Progenitor cell of endocrine pancreas (in vitro differentiated cells): ENCODE data around the gene PIR. TPM values are rescaled to one million over a fixed set of nuclear protein-coding genes. Genes with fewer than 3 reads are reported as not detected.

ENCODE experiments used
- DNase-seq: peaks from one replicate; pipeline ENCODE4 v3.0.0; 2021; ENCODE audit warnings: low spot score; ENCODE audit not compliant: unreplicated experiment
- H3K27ac Mint-ChIP-seq: 2 replicates; pipeline ENCODE4 v1.8.0; 2021; ENCODE audit warnings: mild to moderate bottlenecking, moderate library complexity, mixed read lengths
- H3K27me3 Mint-ChIP-seq: 2 replicates; pipeline ENCODE4 v1.8.0; 2021; ENCODE audit warnings: mixed read lengths
- H3K36me3 Mint-ChIP-seq: 2 replicates; pipeline ENCODE4 v1.8.0; 2022; ENCODE audit warnings: mixed read lengths; ENCODE audit not compliant: insufficient read depth
- H3K4me1 Mint-ChIP-seq: 2 replicates; pipeline ENCODE4 v1.8.0; 2021; ENCODE audit warnings: low read depth, mixed read lengths
- H3K4me3 Mint-ChIP-seq: 2 replicates; pipeline ENCODE4 v1.8.0; 2021; ENCODE audit warnings: low read depth, mild to moderate bottlenecking, moderate library complexity, mixed read lengths
- H3K9me3 Mint-ChIP-seq: 2 replicates; pipeline ENCODE4 v1.8.0; 2021; ENCODE audit warnings: low read depth, mixed read lengths
- CTCF ChIP-seq: fragments of 200-600 bp; sonication (generic); IDR thresholded peaks from one replicate; pipeline ENCODE4 v1.5.0; 2021; ENCODE audit warnings: antibody characterized with exemption, mild to moderate bottlenecking; ENCODE audit not compliant: unreplicated experiment
- total RNA-seq: library from RNA; stranded (reverse); gene quantifications from 2 replicates; pipeline ENCODE4 v1.2.1, GENCODE V29; 2021

The PIR gene
- total RNA-seq, 1 donor from 2014 or later = 14.9 TPM

DNA sequence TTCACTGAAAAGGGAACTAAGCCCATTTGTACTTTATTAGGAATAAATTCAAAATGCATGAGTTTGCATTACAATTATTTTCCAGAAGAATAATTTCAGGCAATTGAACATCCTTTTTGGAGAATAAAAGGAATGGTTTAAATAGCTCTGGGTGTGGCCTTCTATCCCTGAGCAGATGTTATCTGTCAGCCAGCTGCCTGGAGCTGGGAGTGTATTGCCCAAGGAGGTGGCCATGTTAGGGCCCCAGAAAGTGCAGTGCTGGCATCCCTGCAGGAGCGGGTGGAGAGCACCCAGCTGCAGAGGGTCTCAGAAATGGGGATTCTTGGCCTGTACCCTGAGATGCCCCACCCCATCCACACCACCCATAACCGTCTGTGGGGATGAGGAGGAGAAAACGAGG is 87.3 kb downstream of the PIR start:
- no peak overlapping the region for H3K27ac Mint-ChIP-seq
- TF ChIP-seq CTCF = no peak
- H3K4me3 Mint-ChIP-seq = no peak overlapping the region
- no peaks in the 10 kb centered on the region for H3K4me1 Mint-ChIP-seq
- H3K9me3 Mint-ChIP-seq = no peaks in the 10 kb centered on the region
- no peak for DNase-seq
- H3K27me3 Mint-ChIP-seq = no peaks in the 10 kb centered on the region
- H3K36me3 Mint-ChIP-seq = peaks cover 1% of the 10 kb centered on the region

DNA sequence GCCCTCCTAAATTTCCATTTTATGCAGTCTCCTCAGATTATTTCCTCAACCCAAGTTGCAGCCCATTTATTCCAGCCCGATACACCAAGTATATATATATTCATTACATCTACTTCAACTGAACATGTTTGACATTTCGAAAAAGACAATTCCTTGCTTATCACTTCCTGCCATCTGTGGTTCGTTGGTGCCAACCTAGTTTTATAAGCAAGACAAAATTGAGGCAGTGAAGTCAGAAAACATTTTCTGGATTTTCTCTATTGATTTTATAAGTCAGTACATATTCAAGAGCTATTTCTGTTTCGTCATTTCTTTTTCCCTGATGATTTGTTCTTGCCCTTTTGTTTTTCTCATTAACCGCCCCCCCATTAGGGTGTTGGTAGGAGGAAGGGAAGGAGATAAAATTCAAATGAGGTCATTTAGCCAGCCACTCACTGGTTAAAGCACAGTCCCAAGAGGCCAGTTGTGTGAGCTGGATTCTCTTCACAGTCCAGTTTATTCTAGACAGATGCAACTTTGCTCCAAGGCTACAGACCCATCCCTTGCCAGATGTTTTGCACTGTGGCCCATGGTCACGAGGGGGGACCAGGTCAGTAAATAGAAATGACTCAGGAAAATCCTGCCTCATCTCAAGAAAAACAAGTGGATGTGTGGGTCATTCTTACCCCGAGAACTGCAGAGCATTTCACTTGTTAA is 88.6 kb downstream of the PIR start:
- no peaks in the 10 kb centered on the region for H3K27me3 Mint-ChIP-seq
- H3K4me3 Mint-ChIP-seq = no peak overlapping the region
- TF ChIP-seq CTCF = no peak
- no peak overlapping the region for H3K27ac Mint-ChIP-seq
- no peak for DNase-seq
- peaks cover 6% of the 10 kb centered on the region for H3K4me1 Mint-ChIP-seq
- peaks cover 5% of the 10 kb centered on the region for H3K9me3 Mint-ChIP-seq
- peaks cover 3% of the 10 kb centered on the region for H3K36me3 Mint-ChIP-seq

DNA sequence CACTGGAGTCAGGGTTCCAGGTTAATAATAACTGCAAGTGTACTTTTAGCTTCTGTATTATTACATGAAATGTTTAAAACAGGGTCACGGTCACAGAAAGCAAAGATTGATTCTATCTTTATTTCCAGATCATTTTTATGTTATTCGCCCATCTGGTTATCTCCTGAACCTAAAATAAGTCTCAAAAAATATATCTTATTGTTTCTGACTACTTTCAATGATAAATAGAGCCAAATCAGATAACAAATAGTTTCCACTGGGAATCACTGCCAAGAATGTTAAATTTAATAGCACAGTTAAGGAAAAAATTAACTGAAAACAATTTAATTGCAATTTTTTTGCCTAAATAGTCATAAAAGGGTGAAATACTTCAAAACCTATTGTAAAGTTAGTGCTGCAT is 91.8 kb downstream of the PIR start:
- peaks cover 6% of the 10 kb centered on the region for H3K4me1 Mint-ChIP-seq
- TF ChIP-seq CTCF = no peak
- peaks cover 2% of the 10 kb centered on the region for H3K36me3 Mint-ChIP-seq
- H3K27me3 Mint-ChIP-seq = no peaks in the 10 kb centered on the region
- DNase-seq = no peak
- no peak overlapping the region for H3K27ac Mint-ChIP-seq
- no peak overlapping the region for H3K4me3 Mint-ChIP-seq
- H3K9me3 Mint-ChIP-seq = peaks cover 8% of the 10 kb centered on the region

DNA sequence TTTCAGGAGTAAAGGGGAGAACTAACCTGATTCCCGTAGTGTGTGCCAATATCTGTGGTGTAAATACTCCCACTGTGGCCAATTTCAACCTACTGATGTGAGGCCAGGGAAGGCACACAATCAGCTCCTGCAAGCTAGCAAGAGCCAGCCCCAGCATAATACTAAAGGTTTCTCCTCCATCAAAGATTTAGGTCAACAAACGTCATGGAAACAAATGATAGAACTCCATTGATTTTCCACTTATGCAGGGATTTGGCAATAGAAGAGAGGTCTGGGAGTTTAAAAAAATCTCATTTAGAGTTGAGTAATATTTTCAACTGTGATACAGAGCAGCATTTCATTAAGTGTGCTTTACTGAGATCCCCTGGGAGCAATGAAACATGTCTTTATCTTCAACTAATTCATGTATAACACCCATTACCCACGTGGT is 93.2 kb downstream of the PIR start:
- Mint-ChIP-seq H3K4me3 (no peak overlapping the region), H3K36me3 (peaks cover 2% of the 10 kb centered on the region), H3K9me3 (peaks cover 8% of the 10 kb centered on the region), H3K4me1 (peaks cover 6% of the 10 kb centered on the region), H3K27me3 (no peaks in the 10 kb centered on the region), H3K27ac (peak overlapping the region; percentile 20)
- TF ChIP-seq CTCF = no peak
- no peak for DNase-seq

GRCh38 chrX:15398874-15399273 is 94.3 kb downstream of the PIR start:
- Mint-ChIP-seq H3K27ac (no peak overlapping the region), H3K27me3 (no peaks in the 10 kb centered on the region), H3K4me3 (no peak overlapping the region), H3K4me1 (peaks cover 6% of the 10 kb centered on the region), H3K9me3 (peaks cover 8% of the 10 kb centered on the region), H3K36me3 (peaks cover 2% of the 10 kb centered on the region)
- no peak for DNase-seq
- no peak for TF ChIP-seq CTCF
